ENCODE results near the gene TNRC18.

GRCh38 chr7:5426226-5426475 lies 2.5 kb upstream of the TNRC18 start:
- TF ChIP-seq ZNF274 (IDR thresholded peaks at IDR 0.05; ENCODE audit: low read depth, low read length) (no peak), YY1 (IDR thresholded peaks at IDR 0.05; ENCODE audit: insufficient read depth, insufficient read length) (no peak)

Data from NT2/D1 (cell line).